Measurements from ENCODE around the gene PTPN23. TPM values are rescaled to one million over a fixed set of nuclear protein-coding genes. Genes with fewer than 3 reads are reported as not detected.

The PTPN23 gene
- total and polyA plus RNA-seq, 10 of the 15 experiments (the other 5 are each of a cell fraction or from before 2014, with no cell fraction given), result 0.44 to 28.6 (median 4.4) TPM

- Histone ChIP-seq H4K20me1 (ENCODE audit: control insufficient read depth, insufficient read depth) (no peaks in the 10 kb centered on the region; the same call in 1 of the 2 replicates), H3K27ac (ENCODE audit: control insufficient read depth, insufficient read depth) (no peak overlapping the region), H3K4me2 (ENCODE audit: control insufficient read depth, insufficient read depth) (no peak overlapping the region), H3K4me3 (no peak overlapping the region), H2AFZ (ENCODE audit: control insufficient read depth, low read depth, low read length) (no peak overlapping the region), H3K36me3 (ENCODE audit: control insufficient read depth in 2 of 2, insufficient read depth in 2 of 2, low read length in 1 of 2) (peaks cover 18 to 23% of the 10 kb centered on the region in 2 experiments), H3K9ac (ENCODE audit: control insufficient read depth, insufficient read depth, low read length) (no peak overlapping the region), H3K9me3 (replicated peaks; ENCODE audit: control insufficient read depth, insufficient read depth, low read length) (no peaks in the 10 kb centered on the region), H3K27me3 (replicated peaks in 1 of 2; ENCODE audit: control insufficient read depth in 2 of 2, insufficient read depth in 2 of 2, low read length in 1 of 2) (no peaks in the 10 kb centered on the region), H3K79me2 (ENCODE audit: control insufficient read depth, insufficient read depth, low read length) (no peaks in the 10 kb centered on the region), H3K4me1 (ENCODE audit: control insufficient read depth, insufficient read depth, low read length) (peaks cover 21% of the 10 kb centered on the region)
- ATAC-seq (no peak), DNase-seq (ENCODE audit: low read depth, low spot score) (no peak), FAIRE-seq (no peak)
- no TSS peak for BruUV-seq (replicated peaks)
- RAD21 ChIA-PET (ENCODE audit: unreplicated experiment), result no interaction called here
- intact Hi-C loops (cut with micrococcal nuclease; ENCODE audit: unreplicated experiment) (no loop called here), in situ Hi-C loops (cut with MboI) (no loop called here)
- CTCF ChIA-PET, result interaction anchor here (0.7 kb wide), 1 partner anchor 25 kb away, joined by 3 read pairs; no protein-coding TSS in a partner anchor
- POLR2A ChIA-PET, result no interaction called here
- TF ChIP-seq CHD4 (IDR thresholded peaks at IDR 0.05), result no peak
- SMC1A ChIA-PET (ENCODE audit: uncharacterized antibody, unreplicated experiment), result interaction anchor here (1.3 kb wide), 1 partner anchor 16 kb away, joined by 3 read pairs; no protein-coding TSS in a partner anchor
Measured at GRCh38 chr3:47342812-47343211, 38.0 kb upstream of the PTPN23 start.

GRCh38 chr3:47343471-47343971 lies 37.3 kb upstream of the PTPN23 start:
- ChIA-PET SMC1A (ENCODE audit: uncharacterized antibody, unreplicated experiment) (no interaction called here), CTCF (interaction anchor here (0.6 kb wide), 1 partner anchor 64 kb away, joined by 3 read pairs; no protein-coding TSS in a partner anchor), RAD21 (ENCODE audit: unreplicated experiment) (no interaction called here), POLR2A (no interaction called here)
- intact Hi-C loops (cut with micrococcal nuclease; ENCODE audit: unreplicated experiment), result no loop called here
- in situ Hi-C loops (cut with MboI), result no loop called here
- Histone ChIP-seq H2AFZ (ENCODE audit: control insufficient read depth, low read depth, low read length) (no peak overlapping the region), H3K4me3 (no peak overlapping the region), H3K36me3 (ENCODE audit: control insufficient read depth in 2 of 2, insufficient read depth in 2 of 2, low read length in 1 of 2) (peaks cover 18 to 19% of the 10 kb centered on the region in 2 experiments), H3K9ac (ENCODE audit: control insufficient read depth, insufficient read depth, low read length) (no peak overlapping the region), H3K4me2 (ENCODE audit: control insufficient read depth, insufficient read depth) (no peak overlapping the region), H4K20me1 (ENCODE audit: control insufficient read depth, insufficient read depth) (no peaks in the 10 kb centered on the region; the same call in 1 of the 2 replicates), H3K27ac (ENCODE audit: control insufficient read depth, insufficient read depth) (no peak overlapping the region), H3K27me3 (replicated peaks in 1 of 2; ENCODE audit: control insufficient read depth in 2 of 2, insufficient read depth in 2 of 2, low read length in 1 of 2) (no peaks in the 10 kb centered on the region), H3K4me1 (ENCODE audit: control insufficient read depth, insufficient read depth, low read length) (peaks cover 22% of the 10 kb centered on the region), H3K79me2 (ENCODE audit: control insufficient read depth, insufficient read depth, low read length) (no peaks in the 10 kb centered on the region), H3K9me3 (replicated peaks; ENCODE audit: control insufficient read depth, insufficient read depth, low read length) (no peaks in the 10 kb centered on the region; the same call in 2 of the 3 replicates)
- DNase-seq (ENCODE audit: low read depth, low spot score) (no peak), FAIRE-seq (no peak), ATAC-seq (no peak)
- WGBS (ENCODE audit: insufficient coverage, insufficient replicate concordance, low lambda C conversion rate, missing lambda C conversion rate), result 94% methylated on average over 17 of the region's 17 CpGs
- BruUV-seq (replicated peaks), result no TSS peak
- no peak for TF ChIP-seq NFXL1 (IDR thresholded peaks at IDR 0.05; ENCODE audit: borderline replicate concordance)
- TF ChIP-seq CTCF (IDR thresholded peaks at IDR 0.05 in 2 of 3, conservative IDR thresholded peaks at IDR 0.05 in 1 of 3; ENCODE audit: control insufficient read depth in 2 of 3, extremely low read depth in 1 of 3, insufficient read depth in 1 of 3, low read depth in 3 of 3, low read length in 3 of 3), result no peak
- TF ChIP-seq EGR1 (IDR thresholded peaks at IDR 0.05; ENCODE audit: borderline replicate concordance in 1 of 2, low read depth in 2 of 2, low read length in 2 of 2), result no peak
- no peak for TF ChIP-seq USF1 (IDR thresholded peaks at IDR 0.05; ENCODE audit: borderline replicate concordance, extremely low read length, insufficient read depth, low read depth, low read length)
- TF ChIP-seq IRF4 (IDR thresholded peaks at IDR 0.05; ENCODE audit: low read depth, low read length), result no peak
- TF ChIP-seq ZBTB11 (CRISPR knock-in tag; IDR thresholded peaks at IDR 0.05), result no peak
- no peak for TF ChIP-seq NR2F1 (conservative IDR thresholded peaks at IDR 0.05)
- no peak for TF ChIP-seq DPF2 (IDR thresholded peaks at IDR 0.05)
- no peak for TF ChIP-seq HDAC6 (IDR thresholded peaks at IDR 0.05; ENCODE audit: unreplicated experiment)
- no peak for TF ChIP-seq SPI1 (IDR thresholded peaks at IDR 0.05; ENCODE audit: borderline replicate concordance, insufficient read depth, low read depth, low read length)
